Suprapubic skin (tissue), 4 donors: ENCODE measurements around the gene HSD17B8.

Experiments
- CTCF ChIP-seq, 2 donors: fragments of 200-600 bp in 1 of 2; fragments of 450-650 bp in 1 of 2; sonication (generic) in 1 of 2; IDR thresholded peaks; one replicate each; pipeline ENCODE4 v1.5.1; 2016 to 2019; ENCODE audit warnings: antibody characterized with exemption in 2 of 2, mild to moderate bottlenecking in 1 of 2, moderate library complexity in 1 of 2
- EP300 ChIP-seq: sonication (generic); formaldehyde crosslinking; IDR thresholded peaks from one replicate; pipeline ENCODE4 v1.6.1; 2017; ENCODE audit warnings: antibody characterized with exemption
- POLR2AphosphoS5 ChIP-seq, 3 donors: sonication (generic); formaldehyde crosslinking; IDR thresholded peaks; one replicate each; pipeline ENCODE4 v1.6.1; 2017; ENCODE audit warnings: antibody characterized with exemption in 3 of 3

GRCh38 chr6:33185654-33186187, 18.7 kb upstream of the HSD17B8 start:
- TF ChIP-seq CTCF (IDR thresholded peaks at IDR 0.05) (no peak), EP300 (no peak), POLR2AphosphoS5 (IDR thresholded peaks at IDR 0.05) (no peak)
